Caco-2 (cell line): ENCODE measurements around the gene CATSPER2. TPM values are rescaled to one million over a fixed set of nuclear protein-coding genes. Genes with fewer than 3 reads are reported as not detected.
"Not testable (repeated sequence)": the region's sequence is repeated elsewhere in the genome, so short reads cannot be mapped to it uniquely, and the experiment has no call there.

ENCODE experiments used
- BruUV-seq: library from RNA; stranded (reverse); fragments of 400-500 nt; replicated peaks from 2 replicates; lab custom pipeline; 2021; lab: Mats Ljungman, UMichigan
- CTCF ChIA-PET: fragments of 300-600 bp; sonication (Branson Sonifier 250); formaldehyde crosslinking; loops from one replicate; lab custom pipeline; 2022; ENCODE audit warnings: antibody characterized with exemption; lab: Charles Lee
- POLR2A ChIA-PET: fragments of 300-600 bp; sonication (Branson Sonifier 250); formaldehyde crosslinking; loops from one replicate; lab custom pipeline; 2022; ENCODE audit warnings: antibody characterized with exemption; lab: Charles Lee
- DNase-seq, 2 experiments: peaks; one replicate each; pipeline versions ENCODE4 v3.0.0 to v3.0.0-alpha.2; 2020 to 2022
- H3K27me3 ChIP-seq: replicated peaks from 2 replicates; pipeline ENCODE4 v1.6.0; 2011; ENCODE audit warnings: low read length; ENCODE audit not compliant: control insufficient read depth, insufficient read depth
- H3K36me3 ChIP-seq: 2 replicates; pipeline ENCODE4 v1.5.1; 2011; ENCODE audit warnings: low read length; ENCODE audit not compliant: control insufficient read depth, insufficient read depth
- H3K4me1 ChIP-seq: fragments of 250-450 bp; sonication (Bioruptor Pico); 2 replicates; pipeline ENCODE4 v1.5.1; 2020; ENCODE audit warnings: mild to moderate bottlenecking
- H3K4me3 ChIP-seq: 2 replicates; pipeline ENCODE4 v1.5.1; 2011; ENCODE audit warnings: low read depth, mild to moderate bottlenecking, control low read depth, low read length
- H3K9me3 ChIP-seq: fragments of 250-450 bp; sonication (Bioruptor Pico); 2 replicates; pipeline ENCODE4 v1.5.1; 2020; ENCODE audit warnings: mild to moderate bottlenecking, moderate library complexity
- H3K27ac Mint-ChIP-seq: one replicate; pipeline ENCODE4 v1.8.0; 2022; ENCODE audit warnings: mixed read lengths; ENCODE audit not compliant: unreplicated experiment
- H3K27me3 Mint-ChIP-seq: one replicate; pipeline ENCODE4 v1.8.0; 2022; ENCODE audit warnings: mixed read lengths; ENCODE audit not compliant: insufficient read depth, unreplicated experiment
- H3K36me3 Mint-ChIP-seq: one replicate; pipeline ENCODE4 v1.8.0; 2022; ENCODE audit warnings: mild to moderate bottlenecking, mixed read lengths; ENCODE audit not compliant: insufficient read depth, unreplicated experiment
- H3K4me1 Mint-ChIP-seq: one replicate; pipeline ENCODE4 v1.8.0; 2022; ENCODE audit warnings: low read depth, mixed read lengths; ENCODE audit not compliant: unreplicated experiment
- H3K4me3 Mint-ChIP-seq: one replicate; pipeline ENCODE4 v1.8.0; 2022; ENCODE audit warnings: mild to moderate bottlenecking, moderate library complexity, mixed read lengths; ENCODE audit not compliant: unreplicated experiment
- H3K9me3 Mint-ChIP-seq: one replicate; pipeline ENCODE4 v1.8.0; 2022; ENCODE audit warnings: mixed read lengths; ENCODE audit not compliant: unreplicated experiment
- intact Hi-C: fragments of 100-400 bp; cut with micrococcal nuclease; formaldehyde crosslinking; loops from one replicate; pipeline ENCODE4 v1.10.0; 2022; ENCODE audit not compliant: unreplicated experiment
- total RNA-seq: library from RNA; stranded (reverse); gene quantifications from 2 replicates; pipeline ENCODE4 v1.2.3, GENCODE V29; 2022

CATSPER2 gene
- total RNA-seq, 1 experiment from 2014 or later, result 2.4 TPM

- H3K4me1 ChIP-seq, CTCF ChIA-PET, H3K9me3 Mint-ChIP-seq, H3K36me3 Mint-ChIP-seq, H3K4me3 ChIP-seq, H3K27me3 Mint-ChIP-seq, POLR2A ChIA-PET, H3K27me3 ChIP-seq, H3K4me1 Mint-ChIP-seq, H3K27ac Mint-ChIP-seq, H3K9me3 ChIP-seq, BruUV-seq, intact Hi-C loops, DNase-seq, H3K36me3 ChIP-seq, H3K4me3 Mint-ChIP-seq: not testable (repeated sequence)
These were observed 17.5 kb upstream of the CATSPER2 start for GRCh38 chr15:43666177-43666576.

DNA sequence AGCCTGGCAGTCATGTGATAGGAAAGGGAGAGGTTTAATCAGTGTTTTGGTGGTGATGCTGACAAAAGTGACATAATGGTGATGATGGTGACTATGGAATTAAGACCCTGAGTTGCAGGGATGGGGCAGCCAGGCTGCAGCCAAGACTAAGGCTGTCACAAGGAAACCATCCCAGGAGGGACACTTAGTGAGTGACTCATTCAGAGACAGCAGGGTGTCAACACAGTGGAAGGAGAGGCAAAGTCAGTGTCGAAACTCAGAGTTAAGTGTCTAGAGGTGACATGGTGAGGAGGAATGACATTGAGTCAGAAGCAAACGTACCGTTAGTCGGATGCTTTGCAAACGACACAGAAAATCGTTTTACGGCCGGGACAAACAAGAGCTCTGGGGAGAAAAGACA is 14.7 kb upstream of the CATSPER2 start:
- H3K27me3 Mint-ChIP-seq, H3K27me3 ChIP-seq, CTCF ChIA-PET, POLR2A ChIA-PET, H3K9me3 ChIP-seq, H3K4me3 Mint-ChIP-seq, DNase-seq, BruUV-seq, H3K36me3 Mint-ChIP-seq, H3K27ac Mint-ChIP-seq, H3K36me3 ChIP-seq, intact Hi-C loops, H3K9me3 Mint-ChIP-seq, H3K4me1 Mint-ChIP-seq, H3K4me1 ChIP-seq, H3K4me3 ChIP-seq: not testable (repeated sequence)

GRCh38 chr15:43662293-43662692 is 13.6 kb upstream of the CATSPER2 start:
- H3K27ac Mint-ChIP-seq, H3K9me3 Mint-ChIP-seq, H3K4me3 ChIP-seq, intact Hi-C loops, H3K36me3 Mint-ChIP-seq, H3K4me1 ChIP-seq, BruUV-seq, H3K4me3 Mint-ChIP-seq, H3K27me3 ChIP-seq, H3K27me3 Mint-ChIP-seq, H3K9me3 ChIP-seq, H3K4me1 Mint-ChIP-seq, H3K36me3 ChIP-seq, CTCF ChIA-PET, DNase-seq, POLR2A ChIA-PET: not testable (repeated sequence)

- H3K9me3 Mint-ChIP-seq, H3K27me3 ChIP-seq, H3K27ac Mint-ChIP-seq, H3K4me3 ChIP-seq, H3K4me3 Mint-ChIP-seq, H3K4me1 Mint-ChIP-seq, BruUV-seq, H3K4me1 ChIP-seq, H3K36me3 Mint-ChIP-seq, intact Hi-C loops, CTCF ChIA-PET, H3K9me3 ChIP-seq, DNase-seq, H3K27me3 Mint-ChIP-seq, H3K36me3 ChIP-seq, POLR2A ChIA-PET: not testable (repeated sequence)
These were observed 11.1 kb upstream of the CATSPER2 start for GRCh38 chr15:43659727-43660126.

GRCh38 chr15:43649430-43649926 is 834 bp upstream of the CATSPER2 start:
- H3K9me3 ChIP-seq, H3K4me3 ChIP-seq, H3K9me3 Mint-ChIP-seq, H3K27me3 ChIP-seq, H3K4me1 Mint-ChIP-seq, H3K36me3 ChIP-seq, CTCF ChIA-PET, POLR2A ChIA-PET, intact Hi-C loops, H3K4me3 Mint-ChIP-seq, H3K36me3 Mint-ChIP-seq, BruUV-seq, H3K4me1 ChIP-seq, H3K27me3 Mint-ChIP-seq, DNase-seq, H3K27ac Mint-ChIP-seq: not testable (repeated sequence)

GRCh38 chr15:43638464-43639204 is 10.0 kb downstream of the CATSPER2 start:
- intact Hi-C loops, H3K9me3 Mint-ChIP-seq, H3K27ac Mint-ChIP-seq, CTCF ChIA-PET, H3K4me3 ChIP-seq, H3K9me3 ChIP-seq, H3K27me3 Mint-ChIP-seq, H3K4me3 Mint-ChIP-seq, BruUV-seq, H3K36me3 Mint-ChIP-seq, H3K36me3 ChIP-seq, DNase-seq, H3K4me1 Mint-ChIP-seq, POLR2A ChIA-PET, H3K27me3 ChIP-seq, H3K4me1 ChIP-seq: not testable (repeated sequence)

DNA sequence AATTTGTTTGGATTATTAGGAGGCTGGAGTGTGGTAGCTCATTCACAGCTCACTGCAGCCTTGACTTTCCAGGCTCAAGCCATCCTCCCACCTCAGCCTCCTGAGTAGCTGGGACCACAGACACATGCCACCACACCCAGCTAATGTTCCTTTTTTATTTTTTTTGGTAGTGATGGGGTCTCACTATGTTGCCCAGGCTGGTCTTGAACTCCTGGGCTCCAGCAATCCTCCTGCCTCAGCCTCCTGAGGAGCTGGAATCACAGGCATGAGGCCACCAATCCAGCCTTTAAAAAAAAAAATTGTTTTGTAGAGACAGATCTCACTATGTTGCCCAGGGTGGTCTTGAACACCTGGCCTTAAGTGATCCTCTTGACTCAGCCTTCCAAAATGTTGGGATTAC is 21.7 kb downstream of the CATSPER2 start:
- H3K27me3 ChIP-seq, H3K27me3 Mint-ChIP-seq, CTCF ChIA-PET, POLR2A ChIA-PET, H3K4me3 ChIP-seq, BruUV-seq, DNase-seq, H3K36me3 ChIP-seq, H3K4me1 ChIP-seq, H3K36me3 Mint-ChIP-seq, H3K27ac Mint-ChIP-seq, H3K4me3 Mint-ChIP-seq, H3K4me1 Mint-ChIP-seq, intact Hi-C loops, H3K9me3 Mint-ChIP-seq, H3K9me3 ChIP-seq: not testable (repeated sequence)
